CD14-positive monocyte (primary cell): ENCODE data around the gene RC3H2. TPM values are rescaled to one million over a fixed set of nuclear protein-coding genes. Genes with fewer than 3 reads are reported as not detected.
"Not testable (repeated sequence)": the region's sequence is repeated elsewhere in the genome, so short reads cannot be mapped to it uniquely, and the experiment has no call there.

Experiments
- DNase-seq, 3 donors: peaks; one replicate each; pipeline ENCODE4 v3.0.0-alpha.2; 2011 to 2022
- H2AFZ ChIP-seq: 2 replicates; pipeline ENCODE4 v1.6.0; 2012; ENCODE audit warnings: mild to moderate bottlenecking, low read depth, low read length, inconsistent platforms; ENCODE audit not compliant: insufficient read depth, poor library complexity, severe bottlenecking
- H3K27ac ChIP-seq, 2 donors: 1 replicate in 1 of 2; 2 replicates in 1 of 2; pipeline ENCODE4 v1.5.1; 2012 to 2013; ENCODE audit warnings: low read length in 2 of 2, control low read depth in 1 of 2, inconsistent platforms in 1 of 2, low read depth in 1 of 2, mild to moderate bottlenecking in 1 of 2
- H3K27me3 ChIP-seq, 2 donors: one replicate each; pipeline versions ENCODE4 v1.6.0 to v1.6.1; 2011 to 2013; ENCODE audit warnings: low read length in 2 of 2; ENCODE audit not compliant: control insufficient read depth in 2 of 2, insufficient read depth in 2 of 2
- H3K36me3 ChIP-seq, 2 donors: replicated peaks in 1 of 2; 1 replicate in 1 of 2; 2 replicates in 1 of 2; pipeline versions ENCODE4 v1.5.1 to v1.6.1; 2012 to 2013; ENCODE audit warnings: low read length in 2 of 2, control low read depth in 1 of 2, inconsistent platforms in 1 of 2, mild to moderate bottlenecking in 1 of 2; ENCODE audit not compliant: insufficient read depth in 2 of 2, control insufficient read depth in 1 of 2
- H3K4me1 ChIP-seq, 2 donors: 1 replicate in 1 of 2; 2 replicates in 1 of 2; pipeline versions ENCODE4 v1.5.1 to v1.6.1; 2012 to 2013; ENCODE audit warnings: low read length in 2 of 2, control low read depth in 1 of 2, inconsistent platforms in 1 of 2, mild to moderate bottlenecking in 1 of 2, moderate library complexity in 1 of 2; ENCODE audit not compliant: insufficient read depth in 2 of 2, control insufficient read depth in 1 of 2
- H3K4me2 ChIP-seq: replicated peaks from 2 replicates; pipeline ENCODE3; 2012; ENCODE audit warnings: low read length, moderate library complexity, mild to moderate bottlenecking; ENCODE audit not compliant: poor library complexity, severe bottlenecking; ENCODE audit errors: extremely low read depth
- H3K4me3 ChIP-seq, 3 experiments: fragments of 200-600 bp in 1 of 3; sonication (generic) in 1 of 3; replicated peaks in 1 of 3; 1 replicate in 2 of 3; 2 replicates in 1 of 3; pipeline ENCODE4 v1.5.1; 2011 to 2013; ENCODE audit warnings: low read length in 3 of 3, mild to moderate bottlenecking in 3 of 3, control low read depth in 2 of 3, low read depth in 2 of 3, inconsistent platforms in 1 of 3, moderate library complexity in 1 of 3
- H3K79me2 ChIP-seq: 2 replicates; pipeline ENCODE4 v1.6.0; 2012; ENCODE audit warnings: mild to moderate bottlenecking, control low read depth, inconsistent platforms, low read length, moderate library complexity; ENCODE audit not compliant: insufficient read depth
- H3K9ac ChIP-seq: 2 replicates; pipeline ENCODE4 v1.6.0; 2017; ENCODE audit warnings: low read length, mild to moderate bottlenecking; ENCODE audit not compliant: insufficient read depth, poor library complexity, severe bottlenecking
- H3K9me3 ChIP-seq, 2 donors: replicated peaks in 1 of 2; 1 replicate in 1 of 2; 2 replicates in 1 of 2; pipeline versions ENCODE4 v1.5.1 to v1.6.1; 2012 to 2013; ENCODE audit warnings: low read length in 2 of 2, control low read depth in 1 of 2; ENCODE audit not compliant: control insufficient read depth in 1 of 2, insufficient read depth in 1 of 2
- H4K20me1 ChIP-seq: 2 replicates; pipeline ENCODE4 v1.6.0; 2012; ENCODE audit warnings: mild to moderate bottlenecking, low read length, control low read depth, moderate library complexity; ENCODE audit not compliant: insufficient read depth
- H3K27ac Mint-ChIP-seq, 7 donors: one replicate each; pipeline ENCODE4 v1.8.0; 2020; ENCODE audit warnings: mild to moderate bottlenecking in 7 of 7, mixed read lengths in 7 of 7, moderate library complexity in 6 of 7, inconsistent platforms in 2 of 7
- H3K27me3 Mint-ChIP-seq, 3 donors: one replicate each; pipeline ENCODE4 v1.8.0; 2021 to 2022; ENCODE audit warnings: low read depth in 3 of 3, mild to moderate bottlenecking in 3 of 3, mixed read lengths in 3 of 3, moderate library complexity in 3 of 3, inconsistent platforms in 1 of 3
- H3K36me3 Mint-ChIP-seq, 2 donors: one replicate each; pipeline ENCODE4 v1.8.0; 2020; ENCODE audit warnings: mixed read lengths in 2 of 2, inconsistent platforms in 1 of 2, mild to moderate bottlenecking in 1 of 2
- H3K4me1 Mint-ChIP-seq: one replicate; pipeline ENCODE4 v1.8.0; 2020; ENCODE audit warnings: mild to moderate bottlenecking, mixed read lengths
- H3K4me3 Mint-ChIP-seq, 2 donors: one replicate each; pipeline ENCODE4 v1.8.0; 2020; ENCODE audit warnings: mild to moderate bottlenecking in 2 of 2, mixed read lengths in 2 of 2, moderate library complexity in 1 of 2
- H3K9me3 Mint-ChIP-seq, 7 donors: one replicate each; pipeline ENCODE4 v1.8.0; 2020 to 2022; ENCODE audit warnings: mixed read lengths in 7 of 7, mild to moderate bottlenecking in 6 of 7, moderate library complexity in 6 of 7, inconsistent platforms in 2 of 7
- CTCF ChIP-seq: fragments of 200-600 bp; IDR thresholded peaks from one replicate; pipeline ENCODE4 v1.8.0; 2022; ENCODE audit warnings: antibody characterized with exemption, mild to moderate bottlenecking
- WGBS: methylation state at CpG from one replicate; pipeline ENCODE4 v1.1.5; 2013; ENCODE audit warnings: missing lambda C conversion rate; ENCODE audit not compliant: insufficient coverage; 5-methylcytosine and 5-hydroxymethylcytosine counted together
- intact Hi-C, 2 donors: fragments of 100-400 bp; cut with micrococcal nuclease; formaldehyde crosslinking; loops; one replicate each; pipeline versions ENCODE4 v1.15.0 to v1.15.1; 2023
- polyA plus RNA-seq, 3 donors: library from polyadenylated mRNA; depleted of rRNA in 1 of 3; unstranded in 2 of 3; stranded (reverse) in 1 of 3; fragments of 300-500 nt in 2 of 3; fragments of >200 nt in 1 of 3; fragmentation: Illumina TruSeq in 2 of 3; gene quantifications; 1 replicate in 2 of 3; 2 replicates in 1 of 3; pipeline ENCODE4 v1.2.3, GENCODE V29; 2012 to 2021

Gene RC3H2
- polyA plus RNA-seq, 3 donors, result 11.3 to 24.6 (median 11.8) TPM

GRCh38 chr9:122875523-122875922, 29.6 kb downstream of the RC3H2 start:
- H3K4me2 ChIP-seq, result no peak overlapping the region
- H3K9me3 ChIP-seq, result no peaks in the 10 kb centered on the region
- Mint-ChIP-seq H3K4me1 (no peaks in the 10 kb centered on the region), H3K4me3 (no peak overlapping the region), H3K27me3 (peaks cover 0 to 1% (median 0%) of the 10 kb centered on the region in 3 donors), H3K27ac (no peak overlapping the region), H3K9me3 (no peaks in the 10 kb centered on the region), H3K36me3 (peaks cover 76 to 95% of the 10 kb centered on the region in 2 donors)
- no peak overlapping the region for H3K4me3 ChIP-seq
- DNase-seq, result no peak
- TF ChIP-seq CTCF, result no peak
- H3K4me1 ChIP-seq, result no peaks in the 10 kb centered on the region
- no peaks in the 10 kb centered on the region for H3K27me3 ChIP-seq
- peaks cover 12% of the 10 kb centered on the region for H4K20me1 ChIP-seq
- peaks cover 94 to 96% of the 10 kb centered on the region in 2 donors for H3K36me3 ChIP-seq
- no peaks in the 10 kb centered on the region for H3K79me2 ChIP-seq
- H2AFZ ChIP-seq, result no peak overlapping the region
- intact Hi-C loops, result no loop called here
- no peak overlapping the region for H3K9ac ChIP-seq
- 86% methylated on average over 1 of the region's 1 CpG for WGBS
- H3K27ac ChIP-seq, result no peak overlapping the region

GRCh38 chr9:122867276-122867675, 37.9 kb downstream of the RC3H2 start:
- H4K20me1 ChIP-seq, H3K4me1 ChIP-seq, H3K27me3 ChIP-seq, H3K9ac ChIP-seq, H3K9me3 Mint-ChIP-seq, intact Hi-C loops, H3K4me2 ChIP-seq, H3K27me3 Mint-ChIP-seq, H3K79me2 ChIP-seq, H2AFZ ChIP-seq, H3K9me3 ChIP-seq, H3K4me3 ChIP-seq, H3K4me1 Mint-ChIP-seq, DNase-seq, H3K27ac ChIP-seq, H3K27ac Mint-ChIP-seq, H3K4me3 Mint-ChIP-seq: not testable (repeated sequence)
- peaks cover 44 to 72% of the 10 kb centered on the region in 2 donors for H3K36me3 ChIP-seq
- no CpG with 5 or more reads among the region's 27 CpGs for WGBS
- peaks cover 52 to 66% of the 10 kb centered on the region in 2 donors for H3K36me3 Mint-ChIP-seq
